SKM-1 (cell line): ENCODE measurements around the gene POU3F3.

ENCODE experiments used
- DNase-seq: peaks from one replicate; lab custom pipeline; 2025; ENCODE audit not compliant: unreplicated experiment; lab: John Stamatoyannopoulos, UW

POU3F3 gene

GRCh38 chr2:104859766-104860450 lies 6.0 kb downstream of the POU3F3 start:
- DNase-seq: no peak

DNA sequence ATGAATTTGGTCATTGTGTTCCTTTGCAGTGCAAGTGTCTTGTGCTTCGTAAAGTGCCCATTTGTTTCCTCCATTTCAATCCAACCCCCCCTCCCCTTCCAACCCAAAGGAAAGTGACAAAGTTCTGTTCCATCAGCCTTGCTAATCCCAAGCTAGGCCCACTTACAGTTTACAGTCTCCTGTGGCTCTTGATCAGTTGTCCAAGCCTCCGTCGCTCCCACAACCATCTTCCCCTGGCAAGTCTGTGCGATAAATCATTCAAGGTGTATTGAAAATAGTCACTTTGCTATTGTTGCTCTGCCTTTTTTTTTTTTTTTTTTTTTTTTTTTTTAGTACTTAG lies 6.5 kb downstream of the POU3F3 start:
- DNase-seq: no peak

- no peak for DNase-seq
These were observed 7.6 kb downstream of the POU3F3 start for GRCh38 chr2:104861351-104862057.

DNA sequence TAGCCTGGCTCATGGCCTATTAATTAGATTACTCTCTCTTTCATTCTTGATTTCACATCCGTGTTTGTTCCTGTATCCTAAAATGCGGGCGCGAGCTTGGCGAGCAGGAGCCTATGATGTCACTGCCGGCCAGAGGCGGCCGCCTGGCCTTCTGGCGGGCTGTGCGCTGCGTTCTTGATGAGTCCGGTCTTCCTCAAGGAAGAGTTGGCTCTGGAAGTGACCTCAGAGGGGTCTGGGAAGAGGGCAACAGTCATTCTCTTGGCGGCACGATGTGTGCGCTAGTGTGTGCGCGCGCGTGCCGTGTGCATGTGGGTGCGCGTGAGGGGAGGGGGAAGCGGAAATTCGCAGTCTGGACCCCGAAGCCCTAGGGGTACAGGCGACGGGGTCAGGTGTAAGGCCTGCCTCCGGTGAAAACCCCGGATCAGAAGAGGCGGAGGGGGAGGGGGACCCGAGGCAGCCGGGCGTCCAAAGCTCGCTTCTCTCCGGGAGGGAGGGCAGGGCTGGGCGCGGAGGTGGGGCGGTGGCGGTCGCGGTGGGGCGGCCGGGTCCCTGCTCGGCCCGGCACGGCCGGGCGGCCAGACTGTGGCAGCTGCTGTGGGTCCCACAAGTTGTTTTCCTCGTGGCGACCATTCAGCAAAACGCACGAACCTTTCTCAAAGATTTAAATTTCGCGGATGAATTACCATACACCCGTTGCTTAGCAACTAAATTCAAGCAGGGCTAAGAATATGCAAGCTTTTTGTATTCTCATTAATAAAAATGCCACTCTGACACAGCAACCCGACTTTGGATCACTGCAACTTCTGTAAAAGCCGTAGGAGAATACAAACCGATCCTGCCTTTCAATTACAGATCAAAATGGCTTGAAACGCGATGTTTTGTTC lies 8.4 kb downstream of the POU3F3 start:
- DNase-seq: no peak

GRCh38 chr2:104863146-104863467 lies 9.2 kb downstream of the POU3F3 start:
- DNase-seq: no peak

DNA sequence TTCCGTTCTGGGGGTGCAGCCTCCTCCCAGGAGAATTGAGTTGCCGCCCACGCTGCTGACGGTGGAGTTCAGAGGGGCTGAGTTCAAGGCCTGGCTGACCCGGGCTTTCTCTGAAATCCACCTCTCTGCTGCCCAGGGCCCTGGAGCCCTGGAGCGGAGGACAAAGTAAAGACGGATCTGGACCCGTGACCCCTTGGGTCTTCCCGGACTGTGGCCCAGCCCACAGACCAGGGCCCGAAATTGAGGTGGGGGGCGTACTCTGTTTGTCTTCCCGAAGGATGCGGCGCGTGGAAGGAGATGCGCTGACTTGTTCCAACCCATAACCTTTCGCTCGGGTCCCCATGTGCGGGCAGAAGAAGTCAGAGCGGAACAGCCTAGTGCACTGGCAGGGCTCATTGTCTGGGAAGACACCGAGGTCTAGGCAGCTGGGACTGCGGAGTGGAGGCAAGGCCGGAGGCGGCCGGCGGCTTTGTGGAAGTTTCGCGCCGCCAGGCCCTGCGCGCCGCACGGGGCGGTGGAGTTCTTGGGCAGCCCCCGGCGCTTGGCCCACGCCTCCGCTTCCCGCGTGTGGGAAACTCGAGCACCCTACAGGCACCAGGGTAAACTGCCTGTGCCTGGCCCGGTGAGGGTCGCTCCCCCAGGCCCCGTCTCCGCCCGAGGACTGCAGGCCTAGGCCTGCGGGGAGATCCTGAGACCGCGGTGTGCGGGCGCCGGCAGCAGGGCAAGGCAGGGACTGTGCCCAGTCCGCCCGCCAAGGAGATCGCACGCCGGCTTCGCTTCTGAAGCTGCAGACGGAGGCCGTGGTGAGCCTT lies 9.8 kb downstream of the POU3F3 start:
- DNase-seq: no peak

DNA sequence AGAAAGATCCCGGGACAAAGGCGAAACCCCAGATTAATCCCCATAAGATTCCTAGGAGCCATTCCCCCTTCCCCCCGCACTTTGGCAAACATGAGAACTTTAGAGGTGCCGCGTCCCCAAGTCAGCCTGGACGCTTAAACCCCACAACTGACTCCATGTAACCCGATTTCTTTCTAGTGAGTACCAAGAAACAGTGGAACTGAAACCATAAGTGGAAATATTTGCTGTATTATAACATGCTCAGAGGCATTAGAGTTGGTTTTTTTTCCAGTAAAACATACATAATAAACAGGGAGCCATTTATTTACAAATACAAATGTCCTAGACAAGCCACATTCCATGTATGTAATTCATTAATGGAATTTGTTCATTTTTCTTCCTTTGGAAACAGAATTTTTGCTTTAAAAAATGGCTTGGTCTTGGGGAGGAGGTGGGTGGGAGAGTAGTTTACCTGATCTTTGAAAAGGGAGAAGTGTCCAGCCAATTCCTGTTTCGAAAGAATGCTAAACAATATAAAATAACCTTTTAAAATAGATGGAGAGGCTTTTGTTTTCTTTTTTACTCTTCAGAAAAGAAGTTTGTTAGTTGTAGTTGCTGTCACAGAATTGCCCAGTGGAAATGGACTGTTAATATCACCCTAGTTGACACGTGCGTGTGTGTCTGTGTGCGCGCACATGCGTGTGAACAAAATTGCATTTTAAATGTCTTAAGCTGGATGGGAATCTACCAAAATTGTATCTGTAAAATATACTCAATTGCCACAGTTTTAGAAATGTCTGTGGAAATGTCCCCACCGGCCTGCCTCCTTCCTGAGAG lies 10.6 kb downstream of the POU3F3 start:
- no peak for DNase-seq

- no peak for DNase-seq
These were observed 11.2 kb downstream of the POU3F3 start for GRCh38 chr2:104865096-104865470.

DNA sequence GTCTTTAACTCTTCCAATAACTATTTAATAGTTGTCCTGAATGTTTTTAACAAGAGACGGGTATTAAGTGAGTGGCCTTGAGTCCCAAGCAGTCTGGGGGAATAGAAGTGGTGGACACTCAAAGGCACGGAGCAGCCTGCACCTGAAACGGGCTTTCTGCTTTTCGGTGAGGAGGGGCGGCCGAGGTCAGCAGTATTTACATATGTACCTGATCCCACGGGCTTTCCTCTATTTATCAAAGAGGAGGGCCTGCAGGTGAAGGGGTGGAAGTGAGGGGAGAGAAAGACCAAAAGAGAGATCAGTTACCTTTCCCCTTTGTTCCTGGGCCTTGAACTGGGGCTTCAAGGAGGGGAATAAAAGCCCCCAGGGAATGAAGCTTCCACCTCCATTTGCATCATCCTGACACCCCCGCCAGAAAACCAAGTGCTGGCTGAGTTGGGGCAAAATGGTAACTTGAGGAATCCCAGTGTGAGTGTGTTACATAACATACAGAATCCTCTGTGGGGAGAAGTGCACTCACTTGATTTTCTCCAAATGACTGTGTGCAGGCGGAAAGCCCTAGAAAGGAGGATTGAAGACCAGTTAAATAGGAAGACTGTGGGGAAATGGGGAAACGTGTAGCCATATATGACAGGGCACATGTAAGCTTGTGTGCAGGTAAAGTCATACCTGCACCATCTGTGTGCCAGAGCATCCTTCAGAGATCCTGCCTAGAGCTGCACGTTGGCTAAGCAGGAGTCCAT lies 12.4 kb downstream of the POU3F3 start:
- no peak for DNase-seq

GRCh38 chr2:104866883-104867812 lies 13.2 kb downstream of the POU3F3 start:
- DNase-seq: no peak

GRCh38 chr2:104867813-104868504 lies 14.0 kb downstream of the POU3F3 start:
- DNase-seq: no peak

- DNase-seq: no peak
These were observed 14.6 kb downstream of the POU3F3 start for GRCh38 chr2:104868505-104868866.

- DNase-seq: no peak
These were observed 16.4 kb downstream of the POU3F3 start for GRCh38 chr2:104870100-104870975.

DNA sequence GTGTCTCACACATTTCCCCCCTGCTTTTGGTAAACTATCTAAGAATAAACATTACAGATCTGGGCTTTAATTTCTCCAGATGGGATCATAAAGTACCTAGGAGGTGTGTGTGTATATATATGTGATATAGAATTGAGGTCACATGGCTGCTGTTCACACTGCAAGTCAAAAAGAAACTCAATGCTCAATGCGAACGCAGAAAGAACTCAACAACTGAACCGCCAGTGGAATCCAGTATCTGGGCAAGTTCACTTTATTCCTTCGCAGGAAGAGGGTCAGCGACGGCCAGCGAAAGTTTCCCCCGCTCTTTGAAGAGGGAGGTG lies 17.7 kb downstream of the POU3F3 start:
- no peak for DNase-seq

DNA sequence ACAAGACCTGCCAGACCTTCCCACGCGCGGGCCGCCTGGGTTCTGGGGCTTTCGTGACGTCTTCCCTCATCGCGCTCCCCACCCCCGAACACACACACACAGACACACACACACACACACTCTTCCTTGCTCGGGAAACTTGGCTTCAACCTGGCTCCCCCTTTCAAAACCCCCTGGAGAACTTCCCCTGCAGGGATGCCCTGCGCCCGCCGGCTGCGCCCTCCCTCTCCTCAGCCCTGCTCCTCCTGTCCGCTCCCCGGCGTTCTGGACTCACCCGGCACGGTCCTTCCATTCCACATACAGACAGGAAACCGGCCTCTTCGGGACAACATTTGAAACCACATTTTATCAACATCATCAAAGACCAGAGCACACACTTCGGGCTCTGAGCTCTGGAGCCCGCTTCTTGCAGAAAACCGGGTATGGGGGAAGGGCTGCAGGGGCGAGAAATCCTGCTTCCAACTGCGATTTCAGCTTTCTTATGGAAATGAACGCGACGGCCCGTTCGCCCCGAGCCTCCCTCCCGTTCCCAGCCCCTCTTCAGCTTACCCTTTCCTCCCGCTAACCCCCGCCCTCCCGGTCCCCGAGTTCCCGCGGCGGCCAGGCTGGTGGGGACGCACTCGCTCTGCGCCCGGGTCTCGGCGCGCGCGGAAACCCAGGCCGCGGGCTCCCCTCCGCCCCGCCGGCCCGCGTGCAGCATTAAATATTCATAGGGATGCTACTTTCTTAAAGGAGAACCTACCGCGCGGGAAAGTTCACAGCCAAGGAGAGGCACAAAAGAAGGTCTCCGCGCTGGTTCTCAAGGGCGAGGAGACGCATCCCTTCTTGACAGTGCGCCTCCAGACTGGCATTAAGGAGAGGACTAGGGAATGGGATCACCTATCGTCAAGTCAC lies 18.3 kb downstream of the POU3F3 start:
- DNase-seq: no peak
